Frontal cortex (tissue), 4 donors: ENCODE results near the gene HSD11B1L. TPM values are rescaled to one million over a fixed set of nuclear protein-coding genes. Genes with fewer than 3 reads are reported as not detected.
A peak's percentile ranks its signal among the peaks of the same experiment; 100 is the strongest.

Experiments
- DNase-seq, 2 donors: peaks; one replicate each; pipeline ENCODE4 v3.0.0; 2012; ENCODE audit warnings: low spot score in 2 of 2
- FAIRE-seq: peaks from 2 replicates; lab custom pipeline; 2012; peaks lifted over from hg19 to GRCh38; lab: Jason Lieb, UNC
- total RNA-seq: library from RNA; depleted of rRNA; stranded (reverse); fragments of >200 nt; gene quantifications from one replicate; pipeline ENCODE4 v1.2.3, GENCODE V29; 2014
- donor health status: control.
- donor health status: control.
- donor health status: control.

Gene HSD11B1L
- total RNA-seq, 1 donor from 2014 or later, result 27.3 TPM

DNA sequence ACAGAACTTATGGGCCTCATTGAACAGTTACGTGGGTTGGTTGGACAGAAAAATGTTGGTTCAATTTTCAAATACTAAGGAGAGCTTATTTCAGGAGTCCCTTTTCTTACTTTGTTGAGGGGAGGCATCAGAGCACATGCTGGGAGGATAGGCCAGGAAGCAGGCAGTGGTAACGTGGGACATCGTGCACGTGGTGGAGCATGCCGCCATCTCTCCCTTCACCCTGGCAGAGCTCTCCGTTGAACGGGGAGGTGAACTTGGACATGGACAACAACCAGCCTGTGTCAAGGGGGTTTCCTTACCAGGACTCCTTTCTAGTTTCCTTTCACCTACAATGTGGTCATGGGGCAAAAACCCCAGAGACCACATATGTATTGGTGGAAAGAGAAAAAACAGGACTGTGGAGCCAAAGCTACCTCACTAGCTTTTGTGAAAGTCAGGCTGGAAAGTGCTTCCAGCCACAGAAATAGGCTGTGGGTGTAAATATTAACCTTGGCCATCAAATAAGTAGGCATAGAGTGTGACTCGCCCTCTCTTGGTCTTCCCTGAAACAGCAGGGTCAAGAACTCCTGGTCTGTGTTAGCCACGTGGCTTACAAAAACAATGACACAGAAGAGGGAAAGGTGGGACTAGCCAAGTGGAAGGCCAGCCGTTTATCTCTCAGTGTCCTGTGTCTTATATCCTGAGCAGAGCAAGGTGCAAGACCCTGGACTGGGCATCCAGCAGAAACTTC lies 14.9 kb upstream of the HSD11B1L start:
- no peak for FAIRE-seq
- no peak for DNase-seq

DNA sequence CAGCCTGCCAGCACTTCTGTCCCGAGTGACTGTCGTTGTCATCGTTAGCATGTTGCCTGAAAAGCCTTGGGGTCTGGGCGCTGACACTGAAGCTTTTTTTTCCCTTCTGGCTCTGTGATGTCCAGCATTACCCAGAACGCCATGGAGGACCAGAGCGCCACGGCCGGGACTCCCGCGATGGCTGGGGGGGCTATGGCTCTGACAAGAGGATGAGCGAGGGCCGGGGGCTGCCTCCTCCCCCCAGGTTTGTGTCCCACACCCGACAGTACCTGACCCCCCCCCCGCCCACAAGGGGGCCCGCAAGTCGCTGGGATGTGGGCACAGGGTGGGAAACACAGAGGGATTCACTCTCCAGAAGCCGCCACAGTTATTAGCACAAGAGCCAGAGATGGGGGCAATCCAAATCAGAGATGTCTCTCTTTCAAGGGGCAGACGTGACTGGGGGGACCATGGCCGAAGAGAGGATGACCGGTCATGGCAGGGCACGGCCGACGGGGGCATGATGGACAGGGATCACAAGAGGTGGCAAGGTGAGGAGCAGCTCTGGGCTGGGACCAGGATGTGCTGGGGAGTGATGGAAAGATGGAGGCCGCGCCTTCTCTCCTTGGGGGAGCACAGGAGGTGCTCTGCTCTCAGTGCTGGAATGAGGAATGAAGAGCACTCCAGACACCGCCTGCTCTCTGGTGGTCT lies 13.8 kb upstream of the HSD11B1L start:
- FAIRE-seq, result no peak

DNA sequence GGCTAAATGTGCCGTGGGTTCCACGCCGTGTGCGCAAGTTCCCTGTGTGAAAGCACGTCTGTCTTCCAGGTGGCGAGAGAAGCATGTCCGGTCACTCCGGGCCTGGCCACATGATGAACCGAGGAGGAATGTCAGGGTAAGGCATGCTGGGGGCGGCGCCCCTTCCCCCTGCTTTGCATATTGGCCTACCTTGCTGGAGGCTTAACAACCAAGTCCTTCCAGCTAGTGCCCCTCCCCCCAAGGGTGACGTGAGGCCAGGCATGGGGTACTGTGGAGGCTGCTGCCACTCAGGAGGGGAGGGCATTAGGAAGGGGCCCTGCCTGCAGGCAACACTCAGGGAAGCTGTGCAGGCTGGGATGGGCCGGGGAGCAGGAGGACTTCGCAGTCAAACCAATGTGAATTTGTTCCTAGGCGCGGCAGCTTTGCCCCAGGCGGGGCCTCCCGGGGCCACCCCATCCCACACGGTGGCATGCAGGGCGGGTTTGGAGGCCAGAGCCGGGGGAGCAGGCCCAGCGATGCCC lies 13.0 kb upstream of the HSD11B1L start:
- no peak for FAIRE-seq

More for the DNA sequence above, 13.8 kb upstream of the HSD11B1L start:
- no peak for DNase-seq

DNA sequence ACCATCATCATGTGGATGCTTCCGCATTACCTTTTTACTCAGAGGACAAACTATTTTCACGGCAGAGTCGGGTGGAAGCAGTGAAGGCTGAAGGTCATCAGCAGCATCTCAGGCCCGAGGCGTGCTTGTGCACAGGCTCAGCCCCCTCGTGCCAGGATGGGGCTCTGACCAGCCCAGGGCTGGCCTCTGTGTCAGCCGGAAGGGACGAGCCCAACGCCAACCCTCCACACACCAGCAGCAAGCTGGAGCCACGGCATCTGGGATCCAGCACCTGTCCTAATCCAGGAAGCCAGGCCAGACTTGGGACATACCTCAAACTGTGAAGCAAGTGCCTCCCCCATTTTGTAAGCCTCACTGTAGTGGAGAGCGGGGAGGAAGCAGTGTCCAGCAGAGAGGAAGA lies 11.6 kb upstream of the HSD11B1L start:
- DNase-seq (no peak), FAIRE-seq (no peak)

More for the DNA sequence above, 13.0 kb upstream of the HSD11B1L start:
- DNase-seq, result no peak

DNA sequence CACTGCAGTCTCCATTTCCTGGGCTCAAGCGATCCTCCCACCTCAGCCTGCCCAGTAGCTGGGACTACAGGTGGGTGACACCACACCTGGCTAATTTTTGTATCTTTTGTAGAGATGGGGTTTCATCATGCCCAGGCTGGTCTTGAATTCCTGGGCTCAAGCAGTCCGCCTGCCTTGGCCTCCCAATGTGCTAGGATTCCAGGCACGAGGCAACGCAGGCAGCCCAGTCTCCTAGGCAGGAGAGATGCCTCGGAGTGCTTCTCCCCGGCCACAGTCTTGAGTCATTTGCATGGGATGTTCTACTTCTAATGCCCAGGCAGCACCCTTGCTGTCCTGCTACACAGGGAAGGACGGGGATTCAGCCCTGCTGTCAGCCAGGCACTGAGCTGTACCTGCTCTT lies 9.2 kb upstream of the HSD11B1L start:
- no peak for DNase-seq
- no peak for FAIRE-seq

DNA sequence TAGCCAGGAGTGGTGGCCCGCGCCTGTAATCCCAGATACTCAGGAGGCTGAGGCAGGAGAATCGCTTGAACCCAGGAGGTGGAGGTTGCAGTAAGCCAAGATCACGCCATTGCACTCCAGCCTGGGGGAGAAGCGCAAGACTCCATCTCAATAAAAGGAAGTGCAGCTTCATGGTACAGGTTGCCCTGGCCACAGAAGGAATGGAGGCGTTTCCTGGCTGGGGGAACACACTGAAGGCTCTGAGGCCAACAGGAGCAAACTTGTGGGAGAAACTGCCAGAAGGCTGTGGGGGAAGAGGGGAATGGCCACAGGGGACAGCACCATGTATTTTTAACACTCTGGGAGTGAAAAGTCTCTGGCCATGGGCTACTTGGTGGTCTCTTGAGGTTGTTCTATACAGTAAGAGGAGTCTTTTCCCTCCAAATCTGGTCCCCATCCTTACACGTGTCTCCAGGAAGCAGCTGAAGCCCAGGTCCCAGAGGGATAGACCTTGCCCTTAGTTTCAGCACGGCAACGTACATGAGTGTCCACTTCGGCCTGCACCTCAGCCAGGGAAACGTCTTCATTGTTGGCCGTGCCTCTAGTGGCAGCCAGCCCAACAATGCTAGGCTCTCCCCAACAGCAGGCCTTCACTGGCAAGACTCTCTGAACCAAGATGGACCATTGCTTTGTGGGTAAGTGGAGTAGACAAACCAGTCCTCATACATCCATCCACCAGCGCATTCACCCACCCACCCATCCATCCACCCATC lies 7.9 kb upstream of the HSD11B1L start:
- FAIRE-seq, result no peak
- no peak for DNase-seq

DNA sequence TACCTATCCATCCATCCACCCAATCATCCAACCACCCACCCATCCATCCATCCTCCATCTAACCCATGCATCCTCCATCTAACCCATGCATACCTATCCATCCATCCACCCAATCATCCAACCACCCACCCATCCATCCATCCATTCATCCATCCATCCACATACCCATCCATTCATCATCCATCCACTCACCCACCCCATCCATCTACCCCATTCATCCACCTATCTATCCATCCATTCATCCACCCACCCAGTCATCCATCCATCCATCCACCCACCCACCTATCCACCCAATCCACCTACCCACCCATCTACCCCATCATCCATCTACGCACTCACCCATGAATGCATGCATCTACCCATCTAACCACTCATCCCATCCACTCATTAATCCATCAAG lies 7.1 kb upstream of the HSD11B1L start:
- FAIRE-seq (no peak), DNase-seq (no peak)

DNA sequence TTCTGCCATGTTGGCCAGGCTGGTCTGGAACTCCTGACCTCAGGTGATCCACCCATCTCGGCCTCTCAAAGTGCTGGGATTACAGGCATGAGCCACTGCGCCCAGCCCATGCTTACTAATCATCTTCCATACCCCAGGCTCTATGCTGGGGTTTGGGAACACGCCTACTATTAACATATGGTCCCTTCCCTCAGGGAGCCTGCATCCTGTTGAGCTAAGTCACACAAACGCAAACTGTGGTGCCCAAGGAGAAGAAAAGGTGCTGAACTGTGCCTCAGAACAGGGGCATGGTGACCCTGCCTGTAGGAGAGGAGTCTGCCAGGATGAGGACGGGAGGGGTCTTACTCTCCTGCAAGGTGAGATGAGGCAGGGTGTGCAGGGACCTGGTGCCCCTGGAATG lies 6.1 kb upstream of the HSD11B1L start:
- no peak for FAIRE-seq
- no peak for DNase-seq

DNA sequence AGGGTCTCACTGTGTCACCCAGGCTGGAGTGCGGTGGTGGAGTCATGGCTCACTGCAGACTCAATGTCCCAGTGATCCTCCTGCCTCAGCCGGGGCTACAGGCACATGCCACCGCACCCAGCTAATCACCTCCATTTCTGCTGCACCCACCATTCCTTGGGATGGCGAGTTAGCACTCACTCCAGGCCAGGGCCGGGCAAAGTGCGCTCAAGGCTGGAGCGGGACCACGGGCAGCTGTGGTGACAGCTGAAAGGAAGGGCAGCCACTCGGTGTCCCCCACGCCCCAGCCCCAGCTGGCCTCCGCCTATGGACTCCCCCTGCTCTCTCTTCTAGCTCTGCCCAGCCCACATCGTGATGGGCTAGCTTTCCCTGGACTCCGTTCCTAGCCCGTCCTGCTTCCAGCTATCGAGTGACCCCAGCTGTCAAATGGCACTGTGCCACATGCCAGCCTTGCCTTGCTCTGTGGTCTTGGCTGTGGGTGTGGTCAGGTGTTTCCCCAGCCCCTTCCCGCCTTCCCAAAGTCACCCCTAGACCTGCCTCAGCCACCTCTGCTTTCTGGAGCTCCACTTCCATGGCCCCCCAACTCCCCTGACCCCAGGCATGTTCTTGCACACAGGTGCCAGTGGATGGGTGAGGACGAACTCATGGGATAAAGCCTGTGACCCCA lies 4.6 kb upstream of the HSD11B1L start:
- DNase-seq (no peak), FAIRE-seq (no peak)

DNA sequence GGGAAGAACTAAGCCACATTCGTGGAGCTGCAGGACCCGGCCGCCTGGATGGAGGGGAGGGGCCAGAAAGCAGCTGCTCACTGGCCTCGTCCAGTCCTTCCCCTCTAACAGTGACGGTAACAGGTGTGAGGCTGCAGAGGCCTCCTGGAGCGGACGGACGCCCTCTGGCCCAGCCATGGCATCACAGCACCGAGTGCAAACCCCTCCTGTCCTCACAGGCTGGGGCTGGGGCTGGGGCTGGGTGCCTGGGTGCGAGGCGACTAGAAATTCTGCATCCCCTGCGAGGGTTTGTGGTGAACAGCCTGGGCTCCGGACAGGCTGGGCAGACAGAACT lies 4.1 kb upstream of the HSD11B1L start:
- DNase-seq (no peak), FAIRE-seq (no peak)

DNA sequence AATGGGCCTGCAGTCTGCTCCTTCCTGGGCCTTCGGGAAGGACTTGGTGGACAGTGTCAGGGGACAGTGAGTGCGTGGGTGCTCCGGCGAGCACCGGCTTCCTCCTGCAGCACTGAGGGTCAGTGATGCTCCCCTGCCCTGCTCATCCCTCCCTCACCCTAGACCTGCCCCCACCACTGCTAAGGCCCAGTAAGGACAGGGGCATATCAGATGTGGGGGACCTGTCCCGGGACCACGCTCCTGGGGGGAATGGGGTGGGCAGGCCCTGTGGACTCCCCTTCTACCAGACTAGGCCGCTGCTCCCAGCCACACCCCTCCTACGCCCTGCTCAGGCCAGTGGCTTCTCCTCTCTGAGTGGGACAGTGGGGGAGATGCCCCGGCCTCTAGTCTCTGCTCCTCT lies 3.7 kb upstream of the HSD11B1L start:
- DNase-seq, result no peak
- no peak for FAIRE-seq

DNA sequence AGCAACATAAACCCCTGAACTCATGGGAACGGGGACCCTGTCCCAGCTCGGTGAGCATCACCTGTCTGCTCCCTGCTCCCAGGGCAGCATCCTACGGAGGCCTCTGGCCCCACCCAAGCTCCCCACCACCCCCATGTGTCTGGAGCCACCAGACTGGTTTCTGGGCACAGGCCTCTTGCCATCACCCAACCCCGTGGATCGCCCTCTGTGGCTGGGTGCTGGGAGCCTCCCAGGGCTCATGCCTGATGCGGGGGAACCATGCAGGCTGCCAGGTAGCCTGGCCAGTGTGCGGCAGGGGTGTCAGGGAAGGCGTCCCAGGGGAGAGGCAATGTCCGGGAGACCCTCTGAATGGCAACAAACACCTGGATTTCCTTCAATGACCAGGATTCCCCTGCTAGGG lies 3.2 kb upstream of the HSD11B1L start:
- no peak for DNase-seq
- no peak for FAIRE-seq

DNA sequence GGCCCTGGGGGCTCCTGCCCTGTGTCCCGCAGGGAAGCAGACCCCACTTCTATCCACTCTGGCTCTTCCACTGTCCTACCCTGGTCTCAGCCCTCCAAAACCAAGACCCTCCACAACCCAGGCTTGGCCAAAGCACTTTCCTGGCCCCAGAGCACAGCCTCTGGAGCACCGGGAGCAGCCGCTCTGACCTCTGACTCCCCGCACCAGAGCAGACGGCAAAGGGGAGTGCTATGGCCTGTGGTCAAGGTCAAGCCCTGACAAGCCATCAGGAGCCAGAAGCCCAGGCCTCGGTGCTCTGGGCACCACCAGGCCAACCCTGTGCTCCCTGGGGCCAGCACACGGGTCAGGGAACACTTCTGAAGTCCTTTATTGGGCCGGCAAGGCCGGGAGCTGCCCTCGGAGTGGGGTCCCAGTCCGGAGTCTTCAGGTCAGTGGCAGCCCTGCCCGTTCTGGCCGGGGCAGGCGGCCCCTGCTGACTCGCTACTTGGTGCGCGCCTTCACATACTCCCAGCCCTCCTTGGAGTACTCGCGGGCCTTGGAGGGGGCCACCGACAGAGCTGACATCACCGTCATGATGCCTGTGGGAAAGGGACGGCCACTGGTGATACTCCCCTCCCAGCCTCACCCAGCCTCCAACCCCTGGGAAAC lies 2.6 kb upstream of the HSD11B1L start:
- DNase-seq, result no peak
- no peak for FAIRE-seq

DNA sequence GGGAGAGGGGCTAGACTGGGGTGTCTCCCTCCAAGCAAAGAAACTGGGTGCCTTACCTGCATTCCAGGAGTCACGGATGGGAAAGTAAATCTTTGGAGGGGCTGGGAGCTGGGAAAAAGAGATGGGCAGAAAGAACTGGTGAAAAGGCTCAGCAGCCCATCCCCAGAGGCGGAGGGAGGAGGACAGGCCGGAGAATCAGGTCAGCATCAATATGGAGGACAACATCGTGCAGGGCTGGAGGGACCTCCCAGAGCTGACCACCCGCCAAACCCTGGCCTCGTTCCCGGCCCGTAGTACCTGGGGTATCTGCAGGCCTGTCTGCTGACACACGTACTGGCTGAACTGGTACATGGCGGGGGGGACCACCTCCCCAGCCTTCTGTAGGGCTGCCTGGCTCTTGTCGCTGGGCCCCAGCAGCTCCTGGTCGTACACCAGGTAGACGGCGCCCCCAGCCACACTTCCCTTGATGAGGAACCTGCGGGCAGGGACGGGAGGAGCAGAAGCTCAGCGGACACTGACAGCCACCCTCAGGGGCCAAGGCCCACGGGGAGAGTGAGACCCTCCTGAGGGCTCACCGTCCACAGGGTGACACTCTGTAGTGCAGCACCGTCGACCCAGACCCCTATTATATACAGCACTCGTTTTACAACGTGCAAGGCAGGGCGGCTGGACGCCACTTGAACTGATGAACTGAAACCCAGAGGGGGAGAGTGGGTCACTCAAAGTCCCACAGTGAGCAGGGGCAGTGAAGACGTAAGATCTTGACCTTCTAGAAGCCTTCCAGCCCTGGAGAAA lies 1.3 kb upstream of the HSD11B1L start:
- FAIRE-seq (no peak), DNase-seq (no peak)

DNA sequence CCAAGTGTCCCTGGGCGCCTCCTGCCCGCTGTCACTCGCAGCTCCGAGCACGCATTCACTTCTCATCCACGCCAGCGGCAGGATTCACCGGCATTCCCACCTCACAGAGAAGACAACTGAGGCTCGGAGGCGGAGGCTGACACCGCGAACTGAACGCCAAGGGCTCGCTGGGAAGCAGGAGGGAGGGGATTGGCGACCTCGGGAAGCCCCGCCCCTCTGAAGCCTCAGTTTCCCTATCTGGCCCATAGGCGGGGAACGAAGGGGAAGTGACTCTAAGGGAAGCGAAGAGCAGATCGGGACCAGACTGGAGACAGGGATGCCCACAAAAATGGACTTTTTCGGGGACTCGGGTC lies 767 bp upstream of the HSD11B1L start:
- no peak for FAIRE-seq
- DNase-seq, result peak in 1 of 2 donors; percentile 55

DNA sequence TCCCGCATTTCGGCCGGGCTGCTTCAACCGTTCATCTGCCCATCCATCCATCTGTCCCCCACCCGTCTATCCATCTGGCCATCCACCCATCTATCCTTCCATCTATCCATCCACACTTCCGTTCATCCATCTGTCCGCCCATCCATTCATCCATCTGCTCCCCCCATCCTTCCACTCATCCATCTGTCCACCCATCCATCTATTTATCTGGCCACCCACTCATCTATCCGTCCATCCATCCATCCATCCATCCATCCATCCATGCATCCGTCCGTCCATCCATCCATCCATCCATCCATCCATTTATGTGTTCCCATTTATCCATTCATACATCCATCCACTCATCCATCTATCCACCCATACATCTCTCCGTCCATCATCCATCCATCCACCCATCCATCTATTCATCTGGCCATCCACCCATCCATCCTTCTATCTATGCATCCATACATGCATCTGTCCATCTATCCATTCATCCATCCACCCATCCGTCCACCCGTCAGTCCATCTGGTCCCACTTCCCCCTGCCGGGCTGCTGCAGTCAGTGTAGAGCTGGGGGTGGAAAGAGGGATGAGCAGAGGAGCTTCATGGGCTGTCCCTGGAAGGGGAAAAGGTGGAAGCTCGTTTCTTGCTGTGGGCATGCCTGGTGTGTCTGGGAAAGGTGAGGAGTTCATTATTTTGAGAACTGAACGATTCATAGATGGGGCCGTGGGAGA lies 722 bp downstream of the HSD11B1L start:
- no peak for FAIRE-seq

DNA sequence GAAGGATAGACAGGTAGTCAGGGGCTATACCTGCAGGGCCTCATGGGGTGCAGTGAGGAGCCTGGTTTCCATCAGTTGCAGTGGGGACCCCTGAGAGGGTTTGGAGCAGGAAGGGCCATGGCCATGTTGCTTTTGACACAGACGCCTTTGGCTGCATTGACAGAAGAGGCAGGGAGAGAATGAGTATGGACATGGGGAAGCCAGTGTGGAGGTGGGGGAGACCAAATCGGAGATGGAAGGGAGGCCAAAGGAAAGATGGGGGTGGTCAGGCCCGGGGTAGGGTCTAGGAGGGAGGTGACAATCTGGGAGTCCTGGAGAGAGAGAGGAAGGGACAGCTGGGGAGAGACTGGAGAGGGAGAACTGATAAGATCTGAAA lies 1.3 kb downstream of the HSD11B1L start:
- DNase-seq (no peak), FAIRE-seq (no peak)

More for the DNA sequence above, 722 bp downstream of the HSD11B1L start:
- no peak for DNase-seq

DNA sequence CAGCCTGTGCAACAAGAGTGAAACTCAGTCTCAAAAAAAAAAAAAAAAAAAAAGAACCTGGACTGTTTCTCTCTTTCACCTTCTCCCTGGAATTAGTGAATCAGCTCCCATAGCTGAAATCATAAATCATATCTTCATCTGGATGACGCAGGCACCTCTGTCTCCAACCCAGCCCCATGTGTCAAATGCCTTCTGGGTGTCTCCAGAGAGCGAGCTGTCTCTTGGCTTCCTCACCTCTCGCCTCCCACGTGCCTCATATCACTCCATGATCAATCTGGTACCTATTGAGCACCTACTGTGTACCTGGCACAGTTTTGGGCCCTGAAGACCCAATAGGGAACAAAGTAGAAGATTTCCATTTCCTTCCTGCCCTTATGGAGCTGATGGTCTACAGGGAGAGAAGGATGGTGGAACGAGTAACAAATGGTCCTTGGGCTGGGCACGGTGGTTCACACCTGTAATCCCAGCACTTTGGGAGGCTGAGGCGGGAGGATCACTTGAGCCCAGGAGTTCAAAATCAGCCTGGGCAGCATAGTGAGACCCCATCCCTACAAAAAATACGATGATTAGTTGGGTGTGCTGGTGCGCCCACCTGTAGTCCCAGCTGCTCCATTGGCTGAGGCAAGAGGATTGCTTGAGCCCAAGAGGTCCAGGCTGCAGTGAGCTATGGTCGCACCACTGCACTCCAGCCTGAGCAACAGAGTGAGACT lies 2.5 kb downstream of the HSD11B1L start:
- DNase-seq (no peak), FAIRE-seq (no peak)
